Measurements from ENCODE around the gene ZNF280B. TPM values are rescaled to one million over a fixed set of nuclear protein-coding genes. Genes with fewer than 3 reads are reported as not detected.

ZNF280B gene
- total RNA-seq, 4 donors from 2014 or later = 0.47 to 0.80 (median 0.70) TPM; not detected in 1

- Histone ChIP-seq H3K4me1 (no peaks in the 10 kb centered on the region), H3K27ac (no peak overlapping the region), H3K9me3 (peaks cover 0 to 25% (median 9%) of the 10 kb centered on the region in 4 donors), H3K27me3 (no peaks in the 10 kb centered on the region), H3K4me3 (no peak overlapping the region), H3K36me3 (no peaks in the 10 kb centered on the region)
- TF ChIP-seq CTCF (IDR thresholded peaks at IDR 0.05) (no peak), POLR2A (IDR thresholded peaks at IDR 0.05) (no peak)
- DNase-seq = no peak
Observed at GRCh38 chr22:22462813-22463567, 45.6 kb downstream of the ZNF280B start.

- no peak overlapping the region for H3K4me3 ChIP-seq
- no peak for DNase-seq
- TF ChIP-seq POLR2A (IDR thresholded peaks at IDR 0.05) (no peak), CTCF (IDR thresholded peaks at IDR 0.05) (no peak)
- no peak overlapping the region for H3K27ac ChIP-seq
- no peaks in the 10 kb centered on the region for H3K36me3 ChIP-seq
- H3K9me3 ChIP-seq = peaks cover 0 to 31% (median 12%) of the 10 kb centered on the region in 4 donors
- H3K27me3 ChIP-seq = no peaks in the 10 kb centered on the region
- H3K4me1 ChIP-seq = no peaks in the 10 kb centered on the region
Observed at GRCh38 chr22:22461583-22461982, 47.0 kb downstream of the ZNF280B start.

GRCh38 chr22:22461111-22461510 lies 47.4 kb downstream of the ZNF280B start:
- DNase-seq = no peak
- H3K4me3 ChIP-seq = no peak overlapping the region
- no peaks in the 10 kb centered on the region for H3K27me3 ChIP-seq
- no peaks in the 10 kb centered on the region for H3K36me3 ChIP-seq
- no peaks in the 10 kb centered on the region for H3K4me1 ChIP-seq
- no peak overlapping the region for H3K27ac ChIP-seq
- TF ChIP-seq POLR2A (IDR thresholded peaks at IDR 0.05) (no peak), CTCF (IDR thresholded peaks at IDR 0.05) (no peak)
- H3K9me3 ChIP-seq = peaks cover 0 to 31% (median 12%) of the 10 kb centered on the region in 4 donors

- TF ChIP-seq POLR2A (IDR thresholded peaks at IDR 0.05) = no peak
- peak in 2 of 6 experiments; percentile 23 to 27 for TF ChIP-seq CTCF (IDR thresholded peaks at IDR 0.05)
- no peaks in the 10 kb centered on the region for H3K36me3 ChIP-seq
- no peak for DNase-seq
- H3K4me1 ChIP-seq = no peaks in the 10 kb centered on the region
- no peak overlapping the region for H3K27ac ChIP-seq
- no peaks in the 10 kb centered on the region for H3K27me3 ChIP-seq
- no peak overlapping the region for H3K4me3 ChIP-seq
- peaks cover 0 to 31% (median 12%) of the 10 kb centered on the region in 4 donors for H3K9me3 ChIP-seq
Observed at GRCh38 chr22:22460635-22461034, 47.9 kb downstream of the ZNF280B start.

GRCh38 chr22:22460060-22460459 lies 48.5 kb downstream of the ZNF280B start:
- Histone ChIP-seq H3K4me3 (no peak overlapping the region), H3K27me3 (no peaks in the 10 kb centered on the region), H3K36me3 (no peaks in the 10 kb centered on the region), H3K27ac (no peak overlapping the region), H3K9me3 (peaks cover 0 to 31% (median 12%) of the 10 kb centered on the region in 4 donors), H3K4me1 (no peaks in the 10 kb centered on the region)
- no peak for DNase-seq
- TF ChIP-seq CTCF (IDR thresholded peaks at IDR 0.05) (no peak), POLR2A (IDR thresholded peaks at IDR 0.05) (no peak)
